ENCODE results near the gene TOGARAM2.

Gene TOGARAM2

DNA sequence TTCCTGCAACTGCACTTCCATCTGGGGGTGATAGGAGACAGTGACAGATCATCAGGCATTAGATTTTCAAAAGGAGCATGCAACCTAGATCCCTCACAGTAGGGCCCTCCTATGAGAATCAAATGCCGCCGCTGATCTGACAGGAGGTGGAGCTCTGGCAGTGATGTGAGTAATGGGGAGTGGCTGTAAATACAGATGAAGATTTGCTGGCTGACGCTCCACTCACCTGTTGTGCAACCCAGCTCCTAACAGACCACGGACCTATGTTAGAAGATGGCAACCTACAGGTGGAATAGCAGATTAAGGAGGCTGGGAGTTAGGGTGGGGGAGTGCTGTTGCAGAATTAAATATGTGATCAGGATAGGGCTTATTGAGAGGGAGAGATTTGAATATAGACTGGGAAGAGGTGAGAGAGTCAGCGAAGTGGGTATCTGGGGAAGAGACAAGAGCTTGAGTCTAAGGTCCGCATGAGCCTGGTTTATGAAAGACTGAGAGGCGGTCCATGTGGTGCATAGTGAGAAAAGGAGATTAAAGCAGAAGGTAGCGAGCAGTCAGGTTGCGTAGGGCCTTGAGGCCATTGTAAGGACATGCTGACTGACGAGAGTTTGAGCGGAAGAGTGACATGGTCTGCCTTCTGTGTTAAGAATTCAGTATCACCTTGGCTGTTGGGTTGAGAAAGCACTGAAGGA, 31.3 kb upstream of the TOGARAM2 start:
- TF ChIP-seq, protein P1, sequence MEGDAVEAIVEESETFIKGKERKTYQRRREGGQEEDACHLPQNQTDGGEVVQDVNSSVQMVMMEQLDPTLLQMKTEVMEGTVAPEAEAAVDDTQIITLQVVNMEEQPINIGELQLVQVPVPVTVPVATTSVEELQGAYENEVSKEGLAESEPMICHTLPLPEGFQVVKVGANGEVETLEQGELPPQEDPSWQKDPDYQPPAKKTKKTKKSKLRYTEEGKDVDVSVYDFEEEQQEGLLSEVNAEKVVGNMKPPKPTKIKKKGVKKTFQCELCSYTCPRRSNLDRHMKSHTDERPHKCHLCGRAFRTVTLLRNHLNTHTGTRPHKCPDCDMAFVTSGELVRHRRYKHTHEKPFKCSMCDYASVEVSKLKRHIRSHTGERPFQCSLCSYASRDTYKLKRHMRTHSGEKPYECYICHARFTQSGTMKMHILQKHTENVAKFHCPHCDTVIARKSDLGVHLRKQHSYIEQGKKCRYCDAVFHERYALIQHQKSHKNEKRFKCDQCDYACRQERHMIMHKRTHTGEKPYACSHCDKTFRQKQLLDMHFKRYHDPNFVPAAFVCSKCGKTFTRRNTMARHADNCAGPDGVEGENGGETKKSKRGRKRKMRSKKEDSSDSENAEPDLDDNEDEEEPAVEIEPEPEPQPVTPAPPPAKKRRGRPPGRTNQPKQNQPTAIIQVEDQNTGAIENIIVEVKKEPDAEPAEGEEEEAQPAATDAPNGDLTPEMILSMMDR (IDR thresholded peaks at IDR 0.05; ENCODE audit: control insufficient read depth, extremely low read depth, insufficient read depth): no peak
- DNase-seq (ENCODE audit: low read depth): no peak
- H3K4me3 ChIP-seq (ENCODE audit: low read depth, low read length): no peak overlapping the region

DNA sequence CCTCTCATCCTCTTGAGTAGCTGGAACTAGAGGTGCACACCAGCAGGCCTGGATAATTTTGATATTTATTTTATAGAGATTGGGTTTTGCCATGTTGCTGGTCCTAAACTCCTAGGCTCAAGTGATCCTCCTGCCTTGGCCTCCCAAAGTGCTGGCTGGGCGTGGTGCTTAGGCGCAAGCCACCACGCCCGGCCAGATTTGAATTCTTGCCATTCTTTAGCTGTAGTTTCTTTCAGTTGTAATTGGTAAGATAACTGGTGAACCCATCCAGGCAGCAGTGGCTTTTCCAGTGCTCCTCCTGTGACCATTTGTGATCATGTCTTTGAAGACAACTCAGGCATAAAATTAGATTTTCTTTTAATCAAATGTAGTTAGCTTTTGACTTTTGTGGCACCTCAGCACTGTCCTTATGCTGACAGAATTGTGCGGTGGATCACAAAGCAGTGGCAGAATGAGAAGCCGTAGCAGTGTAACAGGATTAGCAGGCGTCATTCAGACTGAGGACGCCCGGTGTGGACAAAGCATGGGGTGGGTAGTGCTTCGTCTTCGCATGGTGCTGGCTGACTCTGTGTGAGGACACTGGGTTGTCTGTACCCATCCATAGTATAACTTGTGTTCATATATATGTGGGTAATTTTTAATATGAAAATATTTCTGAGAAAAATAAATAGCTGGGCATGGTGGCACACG, 30.0 kb upstream of the TOGARAM2 start:
- TF ChIP-seq, protein P1 (IDR thresholded peaks at IDR 0.05; ENCODE audit: control insufficient read depth, extremely low read depth, insufficient read depth): no peak
- no peak for DNase-seq (ENCODE audit: low read depth)
- H3K4me3 ChIP-seq (ENCODE audit: low read depth, low read length): no peak overlapping the region

DNA sequence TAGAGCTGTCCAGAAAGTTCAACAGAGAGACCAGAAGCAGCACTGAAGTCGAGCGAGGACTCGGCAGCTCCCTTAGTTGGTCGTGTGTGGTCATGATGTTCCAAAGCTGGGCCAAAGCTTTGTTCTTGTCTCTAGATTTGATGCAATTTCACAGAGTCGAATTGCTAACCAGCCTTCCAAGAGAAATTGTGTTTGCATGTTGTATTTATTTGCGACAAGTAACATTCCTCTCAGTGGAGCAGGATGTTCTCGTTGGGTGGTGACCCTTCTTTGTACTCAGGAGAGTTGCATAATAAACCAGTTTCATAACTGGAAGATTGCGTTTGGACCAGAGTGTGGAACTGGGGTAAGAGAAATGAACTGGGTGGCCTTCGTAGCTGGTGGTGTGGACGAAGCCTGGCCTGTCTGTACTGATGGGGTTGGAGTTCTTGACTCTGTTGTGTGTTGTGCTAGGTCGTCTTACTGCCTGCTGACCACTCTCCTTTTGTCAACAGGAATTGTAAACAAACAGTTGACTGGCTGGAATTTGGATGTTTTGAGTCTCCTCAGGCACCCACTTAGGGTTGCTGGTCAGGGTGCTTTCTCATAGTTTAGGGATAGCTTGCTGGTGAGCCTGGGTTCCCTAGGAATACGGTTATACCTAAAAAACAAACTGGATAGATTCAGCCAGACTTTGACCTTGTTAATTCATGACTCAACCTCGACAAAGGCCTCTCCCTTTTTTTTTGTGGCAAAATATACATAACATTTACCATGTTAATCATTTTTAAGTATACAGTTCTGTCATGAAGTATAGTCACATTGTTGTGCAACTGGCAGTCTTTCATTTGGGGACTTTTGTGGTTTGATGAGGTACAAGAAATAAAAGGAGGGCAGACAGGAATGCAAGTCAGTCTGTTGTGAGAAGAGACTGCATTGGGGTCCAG, 28.9 kb upstream of the TOGARAM2 start:
- DNase-seq (ENCODE audit: low read depth): no peak
- no peak overlapping the region for H3K4me3 ChIP-seq (ENCODE audit: low read depth, low read length)
- TF ChIP-seq, protein P1 (IDR thresholded peaks at IDR 0.05; ENCODE audit: control insufficient read depth, extremely low read depth, insufficient read depth): no peak

DNA sequence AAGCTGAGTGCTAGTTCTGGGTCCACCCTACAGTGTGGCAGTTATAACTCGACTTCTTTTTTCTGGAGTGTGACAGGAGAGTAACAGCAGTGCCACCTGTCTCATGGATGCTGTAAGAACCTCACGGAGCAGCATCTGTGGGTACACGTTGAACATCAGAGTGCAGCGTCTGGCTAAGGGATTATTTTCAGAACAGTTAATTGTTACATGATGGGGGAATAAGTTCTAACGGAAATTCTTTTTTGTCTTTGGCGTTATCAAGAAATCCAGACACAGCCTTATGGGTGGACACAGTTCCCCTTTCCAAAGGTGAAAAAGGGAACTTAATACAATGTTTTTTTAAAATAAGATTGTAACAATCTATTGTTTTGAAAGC, 28.3 kb upstream of the TOGARAM2 start:
- DNase-seq (ENCODE audit: low read depth): no peak
- TF ChIP-seq, protein P1 (IDR thresholded peaks at IDR 0.05; ENCODE audit: control insufficient read depth, extremely low read depth, insufficient read depth): peak; percentile 20; the same call in 1 of the 2 replicates
- no peak overlapping the region for H3K4me3 ChIP-seq (ENCODE audit: low read depth, low read length)

DNA sequence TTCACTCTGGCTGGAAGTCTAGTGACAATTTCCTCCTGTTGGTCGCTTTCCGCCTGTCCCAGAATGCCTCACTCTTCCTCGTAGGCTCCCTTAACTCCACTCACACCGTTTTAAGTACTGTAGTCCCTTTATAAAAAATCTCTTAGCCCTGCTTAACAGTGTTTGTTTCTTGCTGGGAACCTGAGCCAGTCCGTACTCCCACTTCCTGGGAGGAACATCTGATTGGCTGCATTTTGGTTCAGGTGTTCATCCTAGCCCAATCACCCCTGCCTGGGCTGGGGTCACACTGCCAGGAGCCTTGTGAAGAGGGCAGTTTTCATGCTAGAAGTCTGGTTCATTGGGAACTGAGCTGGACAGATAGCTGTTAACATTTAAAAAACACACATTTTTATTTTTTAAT, 25.6 kb upstream of the TOGARAM2 start:
- no peak overlapping the region for H3K4me3 ChIP-seq (ENCODE audit: low read depth, low read length)
- DNase-seq (ENCODE audit: low read depth): no peak
- TF ChIP-seq, protein P1 (IDR thresholded peaks at IDR 0.05; ENCODE audit: control insufficient read depth, extremely low read depth, insufficient read depth): no peak

DNA sequence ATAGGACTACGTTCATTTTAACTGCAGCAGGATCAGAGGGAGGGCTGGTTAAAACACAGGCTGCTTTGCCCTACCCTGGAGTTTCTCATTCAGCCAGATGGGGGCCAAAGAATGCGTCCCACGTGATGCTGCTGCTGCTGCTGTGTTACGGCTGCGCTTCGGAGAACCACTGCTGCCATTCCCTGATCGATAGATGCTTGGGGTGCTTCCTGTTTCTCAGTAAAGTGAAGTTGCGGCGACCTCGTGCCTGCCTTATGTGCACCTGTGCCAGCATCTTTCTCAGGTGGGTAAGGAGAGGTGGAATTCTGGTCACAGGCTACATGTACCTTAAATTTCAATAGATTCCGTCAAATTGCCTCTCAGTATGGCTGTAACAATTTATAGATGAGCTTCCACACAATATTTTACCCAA, 24.7 kb upstream of the TOGARAM2 start:
- TF ChIP-seq, protein P1 (IDR thresholded peaks at IDR 0.05; ENCODE audit: control insufficient read depth, extremely low read depth, insufficient read depth): no peak
- no peak overlapping the region for H3K4me3 ChIP-seq (ENCODE audit: low read depth, low read length)
- DNase-seq (ENCODE audit: low read depth): no peak
